Measurements from ENCODE around the gene TMEM255A. TPM values are rescaled to one million over a fixed set of nuclear protein-coding genes. Genes with fewer than 3 reads are reported as not detected.

Gene TMEM255A
- polyA plus RNA-seq, 1 donor from 2014 or later: 7.5 TPM

DNA sequence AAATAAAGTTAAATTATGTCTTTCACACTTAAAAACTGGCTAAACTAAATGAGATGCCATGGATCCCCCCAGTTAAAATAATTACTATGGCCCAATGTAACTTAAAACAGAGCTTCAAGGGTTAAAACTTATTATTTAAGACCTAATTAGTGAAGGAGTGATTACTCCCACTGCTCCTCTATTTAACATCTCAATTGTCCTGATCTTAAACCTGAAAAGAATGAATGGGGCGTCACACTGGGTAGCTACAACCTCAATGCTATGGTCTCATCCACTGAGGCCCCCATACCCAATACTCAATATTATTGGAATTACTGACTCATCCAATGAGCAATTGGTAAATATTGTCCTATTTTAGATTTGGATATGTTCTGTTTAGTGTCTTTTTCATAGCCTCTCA lies 21.1 kb upstream of the TMEM255A start:
- no peaks in the 10 kb centered on the region for H4K20me1 ChIP-seq (ENCODE audit: insufficient read depth)
- H3K27ac ChIP-seq (ENCODE audit: low read length): no peak overlapping the region
- H3K9ac ChIP-seq (ENCODE audit: low read length): no peak overlapping the region
- H3K9me3 ChIP-seq (ENCODE audit: low read length): no peaks in the 10 kb centered on the region
- H3K4me3 ChIP-seq (ENCODE audit: low read length): no peak overlapping the region
- no peaks in the 10 kb centered on the region for H3K27me3 ChIP-seq (ENCODE audit: insufficient read depth, low read depth, low read length)
- no peak overlapping the region for H2AFZ ChIP-seq (ENCODE audit: low read depth, low read length)
- H3K79me2 ChIP-seq (replicated peaks; ENCODE audit: insufficient read depth, low read length): no peaks in the 10 kb centered on the region
- no peaks in the 10 kb centered on the region for H3K9me2 ChIP-seq (ENCODE audit: insufficient read depth, low read length)
- TF ChIP-seq SMC3 (conservative IDR thresholded peaks at IDR 0.05; ENCODE audit: poor library complexity) (no peak), RAD21 (conservative IDR thresholded peaks at IDR 0.05) (no peak), MXI1 (conservative IDR thresholded peaks at IDR 0.05; ENCODE audit: poor library complexity, severe bottlenecking) (no peak), TAF1 (IDR thresholded peaks at IDR 0.05; ENCODE audit: low read depth) (no peak), EZH2 (IDR thresholded peaks at IDR 0.05; ENCODE audit: borderline replicate concordance, insufficient read depth, low read length, poor library complexity, severe bottlenecking) (no peak)
- TF ChIP-seq, protein P1, sequence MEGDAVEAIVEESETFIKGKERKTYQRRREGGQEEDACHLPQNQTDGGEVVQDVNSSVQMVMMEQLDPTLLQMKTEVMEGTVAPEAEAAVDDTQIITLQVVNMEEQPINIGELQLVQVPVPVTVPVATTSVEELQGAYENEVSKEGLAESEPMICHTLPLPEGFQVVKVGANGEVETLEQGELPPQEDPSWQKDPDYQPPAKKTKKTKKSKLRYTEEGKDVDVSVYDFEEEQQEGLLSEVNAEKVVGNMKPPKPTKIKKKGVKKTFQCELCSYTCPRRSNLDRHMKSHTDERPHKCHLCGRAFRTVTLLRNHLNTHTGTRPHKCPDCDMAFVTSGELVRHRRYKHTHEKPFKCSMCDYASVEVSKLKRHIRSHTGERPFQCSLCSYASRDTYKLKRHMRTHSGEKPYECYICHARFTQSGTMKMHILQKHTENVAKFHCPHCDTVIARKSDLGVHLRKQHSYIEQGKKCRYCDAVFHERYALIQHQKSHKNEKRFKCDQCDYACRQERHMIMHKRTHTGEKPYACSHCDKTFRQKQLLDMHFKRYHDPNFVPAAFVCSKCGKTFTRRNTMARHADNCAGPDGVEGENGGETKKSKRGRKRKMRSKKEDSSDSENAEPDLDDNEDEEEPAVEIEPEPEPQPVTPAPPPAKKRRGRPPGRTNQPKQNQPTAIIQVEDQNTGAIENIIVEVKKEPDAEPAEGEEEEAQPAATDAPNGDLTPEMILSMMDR (IDR thresholded peaks at IDR 0.05; ENCODE audit: poor library complexity, severe bottlenecking): no peak
- no peaks in the 10 kb centered on the region for H3F3A ChIP-seq (ENCODE audit: insufficient read depth, low read length, poor library complexity, severe bottlenecking)
- H3K36me3 ChIP-seq (ENCODE audit: insufficient read depth, low read length): no peaks in the 10 kb centered on the region
- no peak overlapping the region for H3K4me2 ChIP-seq (ENCODE audit: low read length)

DNA sequence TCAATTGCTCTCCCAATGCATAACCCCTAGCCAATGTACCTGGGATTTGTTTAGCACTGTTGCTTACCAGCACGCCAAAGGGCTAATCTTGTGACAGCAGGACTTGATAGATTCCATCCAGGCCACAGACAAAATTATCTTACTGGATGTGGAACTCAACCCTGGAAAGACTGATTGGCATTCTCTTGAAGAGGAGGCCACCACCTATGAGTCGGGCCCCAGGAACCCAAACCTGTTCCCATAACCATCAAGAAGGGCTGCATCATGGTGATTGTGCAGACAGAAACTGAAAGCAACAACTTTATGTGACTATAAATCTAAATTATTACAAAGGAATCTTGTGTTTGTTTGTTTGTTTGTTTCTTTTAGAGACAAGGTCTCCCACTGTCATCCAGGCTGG lies 19.9 kb upstream of the TMEM255A start:
- H3K79me2 ChIP-seq (replicated peaks; ENCODE audit: insufficient read depth, low read length): no peaks in the 10 kb centered on the region
- H2AFZ ChIP-seq (ENCODE audit: low read depth, low read length): no peak overlapping the region
- no peak overlapping the region for H3K4me2 ChIP-seq (ENCODE audit: low read length)
- no peaks in the 10 kb centered on the region for H3F3A ChIP-seq (ENCODE audit: insufficient read depth, low read length, poor library complexity, severe bottlenecking)
- H3K9me2 ChIP-seq (ENCODE audit: insufficient read depth, low read length): no peaks in the 10 kb centered on the region
- H3K9ac ChIP-seq (ENCODE audit: low read length): no peak overlapping the region
- TF ChIP-seq EZH2 (IDR thresholded peaks at IDR 0.05; ENCODE audit: borderline replicate concordance, insufficient read depth, low read length, poor library complexity, severe bottlenecking) (no peak), RAD21 (conservative IDR thresholded peaks at IDR 0.05) (no peak), EP300 (conservative IDR thresholded peaks at IDR 0.05; ENCODE audit: poor library complexity, severe bottlenecking) (no peak), MXI1 (conservative IDR thresholded peaks at IDR 0.05; ENCODE audit: poor library complexity, severe bottlenecking) (no peak)
- TF ChIP-seq, protein P1 (IDR thresholded peaks at IDR 0.05; ENCODE audit: poor library complexity, severe bottlenecking): no peak
- no peaks in the 10 kb centered on the region for H3K36me3 ChIP-seq (ENCODE audit: insufficient read depth, low read length)
- no peaks in the 10 kb centered on the region for H3K9me3 ChIP-seq (ENCODE audit: low read length)
- no peaks in the 10 kb centered on the region for H4K20me1 ChIP-seq (ENCODE audit: insufficient read depth)
- H3K4me3 ChIP-seq (ENCODE audit: low read length): no peak overlapping the region
- H3K27ac ChIP-seq (ENCODE audit: low read length): no peak overlapping the region
- no peaks in the 10 kb centered on the region for H3K27me3 ChIP-seq (ENCODE audit: insufficient read depth, low read depth, low read length)

DNA sequence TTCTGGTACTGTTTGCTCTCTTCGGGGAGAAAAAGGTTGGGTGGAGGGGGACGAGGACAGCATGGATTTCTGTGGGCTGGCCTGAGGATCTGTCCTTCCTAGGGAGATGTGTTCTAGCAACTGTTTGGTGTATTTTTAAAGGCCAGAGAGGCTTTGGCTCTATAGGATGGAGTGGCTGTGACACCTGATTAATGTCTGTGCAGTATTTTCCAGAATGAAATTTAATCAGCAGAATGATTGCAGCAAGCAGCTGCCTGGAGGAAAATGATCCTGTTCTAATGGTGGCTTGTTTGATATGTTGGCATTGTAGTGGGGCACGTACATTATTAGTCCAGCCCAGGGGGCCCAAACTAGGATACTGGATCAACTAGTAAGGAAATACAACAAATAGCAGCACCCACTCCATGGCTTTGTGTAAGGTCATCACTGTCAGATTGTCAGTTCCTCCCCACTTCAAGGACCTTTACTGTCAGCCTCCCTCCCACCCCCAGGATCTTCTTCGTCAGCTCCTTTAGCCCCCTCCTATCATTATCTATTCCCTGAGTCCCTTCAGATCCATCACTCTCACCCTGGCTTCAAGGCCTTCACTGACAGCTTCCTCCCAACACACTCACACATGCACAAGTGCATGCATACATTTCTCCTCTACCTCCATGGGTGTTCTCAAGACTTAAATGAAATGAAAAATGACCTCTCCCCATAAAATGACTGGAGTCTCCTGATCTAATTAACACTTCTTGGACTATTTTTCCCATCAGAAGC lies 10.4 kb upstream of the TMEM255A start:
- Histone ChIP-seq H3K9me3 (ENCODE audit: low read length) (no peaks in the 10 kb centered on the region), H3K9ac (ENCODE audit: low read length) (no peak overlapping the region), H4K20me1 (ENCODE audit: insufficient read depth) (no peaks in the 10 kb centered on the region), H3F3A (ENCODE audit: insufficient read depth, low read length, poor library complexity, severe bottlenecking) (no peaks in the 10 kb centered on the region), H3K36me3 (ENCODE audit: insufficient read depth, low read length) (no peaks in the 10 kb centered on the region), H3K79me2 (replicated peaks; ENCODE audit: insufficient read depth, low read length) (no peaks in the 10 kb centered on the region), H3K27me3 (ENCODE audit: insufficient read depth, low read depth, low read length) (no peaks in the 10 kb centered on the region), H3K9me2 (ENCODE audit: insufficient read depth, low read length) (no peaks in the 10 kb centered on the region), H2AFZ (ENCODE audit: low read depth, low read length) (no peak overlapping the region), H3K27ac (ENCODE audit: low read length) (no peak overlapping the region), H3K4me2 (ENCODE audit: low read length) (no peak overlapping the region), H3K4me3 (ENCODE audit: low read length) (no peak overlapping the region)
- TF ChIP-seq RAD21 (conservative IDR thresholded peaks at IDR 0.05) (no peak), SMC3 (conservative IDR thresholded peaks at IDR 0.05; ENCODE audit: poor library complexity) (no peak), EZH2 (IDR thresholded peaks at IDR 0.05; ENCODE audit: borderline replicate concordance, insufficient read depth, low read length, poor library complexity, severe bottlenecking) (no peak), MXI1 (conservative IDR thresholded peaks at IDR 0.05; ENCODE audit: poor library complexity, severe bottlenecking) (no peak), EP300 (conservative IDR thresholded peaks at IDR 0.05; ENCODE audit: poor library complexity, severe bottlenecking) (no peak), TAF1 (IDR thresholded peaks at IDR 0.05; ENCODE audit: low read depth) (no peak), POLR2AphosphoS5 (IDR thresholded peaks at IDR 0.05) (no peak)
- TF ChIP-seq, protein P2, sequence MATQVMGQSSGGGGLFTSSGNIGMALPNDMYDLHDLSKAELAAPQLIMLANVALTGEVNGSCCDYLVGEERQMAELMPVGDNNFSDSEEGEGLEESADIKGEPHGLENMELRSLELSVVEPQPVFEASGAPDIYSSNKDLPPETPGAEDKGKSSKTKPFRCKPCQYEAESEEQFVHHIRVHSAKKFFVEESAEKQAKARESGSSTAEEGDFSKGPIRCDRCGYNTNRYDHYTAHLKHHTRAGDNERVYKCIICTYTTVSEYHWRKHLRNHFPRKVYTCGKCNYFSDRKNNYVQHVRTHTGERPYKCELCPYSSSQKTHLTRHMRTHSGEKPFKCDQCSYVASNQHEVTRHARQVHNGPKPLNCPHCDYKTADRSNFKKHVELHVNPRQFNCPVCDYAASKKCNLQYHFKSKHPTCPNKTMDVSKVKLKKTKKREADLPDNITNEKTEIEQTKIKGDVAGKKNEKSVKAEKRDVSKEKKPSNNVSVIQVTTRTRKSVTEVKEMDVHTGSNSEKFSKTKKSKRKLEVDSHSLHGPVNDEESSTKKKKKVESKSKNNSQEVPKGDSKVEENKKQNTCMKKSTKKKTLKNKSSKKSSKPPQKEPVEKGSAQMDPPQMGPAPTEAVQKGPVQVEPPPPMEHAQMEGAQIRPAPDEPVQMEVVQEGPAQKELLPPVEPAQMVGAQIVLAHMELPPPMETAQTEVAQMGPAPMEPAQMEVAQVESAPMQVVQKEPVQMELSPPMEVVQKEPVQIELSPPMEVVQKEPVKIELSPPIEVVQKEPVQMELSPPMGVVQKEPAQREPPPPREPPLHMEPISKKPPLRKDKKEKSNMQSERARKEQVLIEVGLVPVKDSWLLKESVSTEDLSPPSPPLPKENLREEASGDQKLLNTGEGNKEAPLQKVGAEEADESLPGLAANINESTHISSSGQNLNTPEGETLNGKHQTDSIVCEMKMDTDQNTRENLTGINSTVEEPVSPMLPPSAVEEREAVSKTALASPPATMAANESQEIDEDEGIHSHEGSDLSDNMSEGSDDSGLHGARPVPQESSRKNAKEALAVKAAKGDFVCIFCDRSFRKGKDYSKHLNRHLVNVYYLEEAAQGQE (IDR thresholded peaks at IDR 0.05; ENCODE audit: borderline replicate concordance): no peak
- TF ChIP-seq, protein P1 (IDR thresholded peaks at IDR 0.05; ENCODE audit: poor library complexity, severe bottlenecking): no peak
